H1 (cell line): ENCODE measurements around the gene MAPK8IP2. TPM values are rescaled to one million over a fixed set of nuclear protein-coding genes. Genes with fewer than 3 reads are reported as not detected.
"Not testable (repeated sequence)": the region's sequence is repeated elsewhere in the genome, so short reads cannot be mapped to it uniquely, and the experiment has no call there.

Experiments used
- CTCF ChIA-PET: fragments of 300-600 bp; sonication (Branson Sonifier 250); formaldehyde crosslinking; loops from one replicate; lab custom pipeline; 2021; ENCODE audit not compliant: partially characterized antibody; lab: Charles Lee
- POLR2A ChIA-PET: fragments of 300-600 bp; sonication (Branson Sonifier 250); formaldehyde crosslinking; loops from one replicate; lab custom pipeline; 2021; ENCODE audit warnings: inconsistent platforms; ENCODE audit not compliant: partially characterized antibody; lab: Charles Lee
- DNase-seq, 2 experiments: peaks; one replicate each; pipeline versions ENCODE4 v3.0.0 to v3.0.0-alpha.2; 2010 to 2022; ENCODE audit warnings: low spot score in 2 of 2, low read depth in 1 of 2, mixed read lengths in 1 of 2
- FAIRE-seq: peaks from 2 replicates; lab custom pipeline; 2011; peaks lifted over from hg19 to GRCh38; lab: Jason Lieb, UNC
- H2AFZ ChIP-seq: 2 replicates; pipeline ENCODE4 v1.8.1; 2012; ENCODE audit warnings: low read length, inconsistent platforms
- H2AK5ac ChIP-seq: 2 replicates; pipeline ENCODE4 v1.6.1; 2013; ENCODE audit warnings: low read depth, low read length
- H2BK120ac ChIP-seq: replicated peaks from 2 replicates; pipeline ENCODE3; 2013; ENCODE audit warnings: low read depth, low read length, inconsistent platforms
- H2BK12ac ChIP-seq: 2 replicates; pipeline ENCODE4 v1.6.1; 2013; ENCODE audit warnings: low read depth, low read length
- H2BK15ac ChIP-seq: 2 replicates; pipeline ENCODE4 v1.6.1; 2013; ENCODE audit warnings: low read length
- H2BK20ac ChIP-seq: 2 replicates; pipeline ENCODE4 v1.6.1; 2013; ENCODE audit warnings: low read length
- H2BK5ac ChIP-seq: 2 replicates; pipeline ENCODE4 v1.6.1; 2013; ENCODE audit warnings: low read depth, low read length
- H3K14ac ChIP-seq: 2 replicates; pipeline ENCODE4 v1.6.1; 2013; ENCODE audit warnings: inconsistent platforms; ENCODE audit not compliant: insufficient read length
- H3K18ac ChIP-seq: 2 replicates; pipeline ENCODE4 v1.6.1; 2013; ENCODE audit warnings: low read length; ENCODE audit errors: extremely low read depth
- H3K23ac ChIP-seq: 2 replicates; pipeline ENCODE4 v1.6.1; 2013; ENCODE audit warnings: inconsistent platforms; ENCODE audit not compliant: insufficient read length
- H3K23me2 ChIP-seq: 2 replicates; pipeline ENCODE4 v1.6.1; 2013; ENCODE audit warnings: low read depth, low read length
- H3K27ac ChIP-seq: 2 replicates; pipeline ENCODE4 v1.6.1; 2011; ENCODE audit warnings: low read depth, low read length, inconsistent platforms
- H3K27me3 ChIP-seq, 4 experiments: replicated peaks in 1 of 4; 1 replicate in 1 of 4; 2 replicates in 3 of 4; pipeline versions ENCODE4 v1.6.1 to v1.8.1; 2011 to 2013; ENCODE audit warnings: low read length in 3 of 4, mild to moderate bottlenecking in 3 of 4, inconsistent platforms in 2 of 4, mixed read lengths in 2 of 4, moderate library complexity in 1 of 4; ENCODE audit not compliant: control insufficient read depth in 3 of 4, insufficient read depth in 3 of 4; ENCODE audit errors: extremely low read depth in 1 of 4
- H3K36me3 ChIP-seq, 4 experiments: 2 replicates each; pipeline versions ENCODE4 v1.6.1 to v1.8.1; 2011 to 2013; ENCODE audit warnings: mild to moderate bottlenecking in 4 of 4, low read length in 3 of 4, moderate library complexity in 2 of 4, control low read depth in 1 of 4, inconsistent platforms in 1 of 4; ENCODE audit not compliant: insufficient read depth in 4 of 4, control insufficient read depth in 2 of 4
- H3K4ac ChIP-seq: replicated peaks from 2 replicates; pipeline ENCODE3; 2013; ENCODE audit warnings: low read length, low read depth, mixed read lengths, inconsistent platforms; ENCODE audit not compliant: insufficient read length
- H3K4me1 ChIP-seq, 4 experiments: replicated peaks in 1 of 4; 1 replicate in 1 of 4; 2 replicates in 3 of 4; pipeline versions ENCODE4 v1.6.1 to v1.8.1; 2011 to 2013; ENCODE audit warnings: low read length in 3 of 4, inconsistent platforms in 2 of 4, mixed read lengths in 1 of 4; ENCODE audit not compliant: insufficient read depth in 4 of 4, control insufficient read depth in 3 of 4
- H3K4me2 ChIP-seq, 2 experiments: 2 replicates each; pipeline versions ENCODE4 v1.6.1 to v1.8.1; 2011 to 2013; ENCODE audit warnings: low read depth in 2 of 2, low read length in 2 of 2, control low read depth in 1 of 2, inconsistent platforms in 1 of 2, mild to moderate bottlenecking in 1 of 2; ENCODE audit not compliant: insufficient read depth in 1 of 2
- H3K4me3 ChIP-seq, 4 experiments: fragments of 200-600, 300-600 bp in 1 of 4; sonication (generic), shearing (Covaris generic), sonication (Bioruptor Twin) in 1 of 4; 2 replicates each; pipeline versions ENCODE4 v1.5.1 to v1.8.1; 2011 to 2016; ENCODE audit warnings: low read length in 4 of 4, low read depth in 3 of 4, control low read depth in 2 of 4, inconsistent platforms in 2 of 4, mild to moderate bottlenecking in 2 of 4, mixed read lengths in 1 of 4, moderate library complexity in 1 of 4; ENCODE audit not compliant: insufficient read depth in 2 of 4; ENCODE audit errors: extremely low read depth in 1 of 4
- H3K56ac ChIP-seq: replicated peaks from 2 replicates; pipeline ENCODE3; 2013; ENCODE audit warnings: low read depth, mild to moderate bottlenecking, mixed read lengths, low read length, inconsistent platforms; ENCODE audit not compliant: insufficient read length
- H3K79me1 ChIP-seq: 2 replicates; pipeline ENCODE4 v1.6.1; 2013; ENCODE audit warnings: low read depth, low read length, control low read depth
- H3K79me2 ChIP-seq, 2 experiments: 2 replicates each; pipeline versions ENCODE4 v1.6.1 to v1.8.1; 2012 to 2013; ENCODE audit warnings: low read length in 2 of 2, mild to moderate bottlenecking in 2 of 2, inconsistent platforms in 1 of 2; ENCODE audit not compliant: insufficient read depth in 2 of 2, control insufficient read depth in 1 of 2
- H3K9ac ChIP-seq, 4 experiments: replicated peaks in 1 of 4; 1 replicate in 1 of 4; 2 replicates in 3 of 4; pipeline versions ENCODE4 v1.6.1 to v1.8.1; 2011 to 2013; ENCODE audit warnings: low read depth in 3 of 4, low read length in 3 of 4, control low read depth in 2 of 4, mild to moderate bottlenecking in 2 of 4, moderate library complexity in 2 of 4, inconsistent platforms in 1 of 4; ENCODE audit errors: extremely low read depth in 1 of 4
- H3K9me3 ChIP-seq, 2 experiments: 2 replicates each; pipeline versions ENCODE4 v1.6.1 to v1.8.1; 2012 to 2013; ENCODE audit warnings: mild to moderate bottlenecking in 2 of 2, moderate library complexity in 2 of 2, control low read depth in 1 of 2, inconsistent platforms in 1 of 2, low read depth in 1 of 2, low read length in 1 of 2, mixed read lengths in 1 of 2; ENCODE audit not compliant: insufficient read depth in 2 of 2
- H4K20me1 ChIP-seq, 2 experiments: replicated peaks in 1 of 2; 2 replicates each; pipeline versions ENCODE3 to v1.8.1; 2011 to 2013; ENCODE audit warnings: inconsistent platforms in 2 of 2, low read length in 2 of 2, mild to moderate bottlenecking in 1 of 2; ENCODE audit not compliant: insufficient read depth in 2 of 2, control insufficient read depth in 1 of 2
- H4K5ac ChIP-seq: 2 replicates; pipeline ENCODE4 v1.6.1; 2013; ENCODE audit warnings: low read length, low read depth, mixed read lengths, inconsistent platforms; ENCODE audit not compliant: insufficient read length
- H4K8ac ChIP-seq: 2 replicates; pipeline ENCODE4 v1.8.0; 2013; ENCODE audit warnings: mild to moderate bottlenecking, moderate library complexity, low read length, inconsistent platforms; ENCODE audit not compliant: insufficient read depth; ENCODE audit errors: extremely low read depth
- H4K91ac ChIP-seq: replicated peaks from 2 replicates; pipeline ENCODE3; 2013; ENCODE audit warnings: low read length, mixed read lengths, inconsistent platforms; ENCODE audit not compliant: insufficient read length
- WGBS, 2 experiments: shearing (Covaris generic) in 1 of 2; methylation state at CpG; one replicate each; pipeline versions ENCODE4 v1.1.6 to v1.1.7; 2013 to 2015; ENCODE audit warnings: low lambda C conversion rate in 2 of 2, mixed read lengths in 2 of 2, inconsistent platforms in 1 of 2, low coverage in 1 of 2, missing lambda C conversion rate in 1 of 2; ENCODE audit not compliant: insufficient replicate concordance in 2 of 2, insufficient coverage in 1 of 2, insufficient read length in 1 of 2; ENCODE audit errors: extremely low coverage in 1 of 2, missing lambda C conversion rate in 1 of 2; 5-methylcytosine and 5-hydroxymethylcytosine counted together
- polyA plus RNA-seq, 7 experiments: library from polyadenylated mRNA; depleted of rRNA in 3 of 7; stranded (reverse) in 5 of 7; unstranded in 2 of 7; fragments of >200 nt in 5 of 7; fragments of 200-250 nt in 2 of 7; gene quantifications; 1 replicate in 5 of 7; 2 replicates in 1 of 7; 4 replicates in 1 of 7; pipeline versions ENCODE4 v1.2.1 to v1.2.3, GENCODE V29; 2011 to 2013; ENCODE audit warnings: missing spikeins in 2 of 7, mixed read lengths in 2 of 7
- total RNA-seq: library from RNA; stranded (reverse); fragmentation: NEBNext Ultra II Directional; extraction: Animal tissue kit (Norgen Biotek cat#: 25700); gene quantifications from 2 replicates; pipeline ENCODE4 v1.2.1, GENCODE V29; 2021

MAPK8IP2 gene
- total and polyA plus RNA-seq, 2 of the 8 experiments (the other 6 are each of a cell fraction or from before 2014, with no cell fraction given), result 1.5 to 5.5 TPM

GRCh38 chr22:50608058-50608840 lies 7.7 kb downstream of the MAPK8IP2 start:
- H2BK12ac ChIP-seq, H4K5ac ChIP-seq, H3K79me1 ChIP-seq, H4K8ac ChIP-seq, H3K4me2 ChIP-seq, H4K91ac ChIP-seq, H2BK120ac ChIP-seq, H3K23ac ChIP-seq, FAIRE-seq, H2AFZ ChIP-seq, H3K23me2 ChIP-seq, H4K20me1 ChIP-seq, H3K27ac ChIP-seq, H2BK20ac ChIP-seq, H3K4ac ChIP-seq, H3K18ac ChIP-seq, H3K4me3 ChIP-seq, H2BK5ac ChIP-seq, H3K56ac ChIP-seq, H3K36me3 ChIP-seq, H2AK5ac ChIP-seq, H3K14ac ChIP-seq, H3K9ac ChIP-seq, H3K79me2 ChIP-seq, POLR2A ChIA-PET, H2BK15ac ChIP-seq, H3K9me3 ChIP-seq: not testable (repeated sequence)
- Histone ChIP-seq H3K4me1 (peaks cover 0 to 11% (median 4%) of the 10 kb centered on the region in 4 experiments; a peak in 5 of 7 replicates), H3K27me3 (peaks cover 22 to 40% (median 32%) of the 10 kb centered on the region in 4 experiments)
- peak in 1 of 2 experiments; percentile 43 for DNase-seq
- CTCF ChIA-PET, result interaction anchor here (0.9 to 5.4 kb wide), 6 partner anchors 13 to 88 kb away, joined by 3 to 39 read pairs (median 10); partner anchors contain the start of genes CPT1B and SYCE3
- 83% methylated on average over 31 of the region's 39 CpGs; no CpG with 5 or more reads in 1 of the 2 experiments for WGBS, 2 experiments
